HEK293 (cell line): ENCODE results near the gene NFS1.

Experiments
- AEBP2 ChIP-seq: fragments of 450-650 bp; formaldehyde crosslinking; IDR thresholded peaks from 2 replicates; pipeline ENCODE4 v1.5.1; 2016; ENCODE audit warnings: missing biosample characterization, missing genetic modification characterization, borderline replicate concordance
- GLI2 ChIP-seq: fragments of 450-650 bp; formaldehyde crosslinking; IDR thresholded peaks from 2 replicates; pipeline ENCODE4; 2017; ENCODE audit warnings: missing biosample characterization, missing genetic modification characterization, low read depth, borderline replicate concordance
- INSM2 ChIP-seq: fragments of 450-650 bp; formaldehyde crosslinking; IDR thresholded peaks from 2 replicates; pipeline ENCODE4 v1.5.1; 2016; ENCODE audit warnings: missing biosample characterization, missing genetic modification characterization
- KLF8 ChIP-seq: fragments of 450-650 bp; formaldehyde crosslinking; IDR thresholded peaks from 2 replicates; pipeline ENCODE4 v1.5.1; 2016; ENCODE audit warnings: missing biosample characterization, missing genetic modification characterization
- KLF9 ChIP-seq: fragments of 450-650 bp; formaldehyde crosslinking; IDR thresholded peaks from 2 replicates; pipeline ENCODE4 v1.5.1; 2016; ENCODE audit warnings: missing biosample characterization, missing genetic modification characterization, low read depth
- MEIS1 ChIP-seq: sonication (generic); formaldehyde crosslinking; IDR thresholded peaks from 2 replicates; pipeline ENCODE4 v1.8.1; 2022; ENCODE audit warnings: missing genetic modification reagents, mild to moderate bottlenecking, borderline replicate concordance
- PRDM4 ChIP-seq: fragments of 450-650 bp; formaldehyde crosslinking; IDR thresholded peaks from 2 replicates; pipeline ENCODE4 v1.5.1; 2017; ENCODE audit warnings: missing biosample characterization, missing genetic modification characterization
- SCRT2 ChIP-seq: fragments of 450-650 bp; formaldehyde crosslinking; IDR thresholded peaks from 2 replicates; pipeline ENCODE4 v1.5.1; 2016; ENCODE audit warnings: missing biosample characterization, missing genetic modification characterization
- SETDB1 ChIP-seq: IDR thresholded peaks from one replicate; pipeline ENCODE4 v1.6.1; 2017; ENCODE audit warnings: mild to moderate bottlenecking, low read length, moderate library complexity, mixed read lengths; ENCODE audit not compliant: insufficient read length
- TSHZ1 ChIP-seq: fragments of 450-650 bp; formaldehyde crosslinking; IDR thresholded peaks from 2 replicates; pipeline ENCODE4 v1.5.1; 2016; ENCODE audit warnings: missing biosample characterization, missing genetic modification characterization, borderline replicate concordance
- ZNF112 ChIP-seq: fragments of 450-650 bp; formaldehyde crosslinking; IDR thresholded peaks from 2 replicates; pipeline ENCODE4 v1.5.0; 2017; ENCODE audit warnings: missing biosample characterization, missing genetic modification characterization
- ZNF18 ChIP-seq: fragments of 450-650 bp; formaldehyde crosslinking; IDR thresholded peaks from 2 replicates; pipeline ENCODE4 v1.5.1; 2016; ENCODE audit warnings: missing biosample characterization, missing genetic modification characterization
- ZNF37A ChIP-seq: fragments of 450-650 bp; IDR thresholded peaks from 2 replicates; pipeline ENCODE4 v1.5.1; 2018; ENCODE audit warnings: missing biosample characterization, missing genetic modification characterization
- ZNF398 ChIP-seq: fragments of 450-650 bp; formaldehyde crosslinking; IDR thresholded peaks from 2 replicates; pipeline ENCODE4 v1.5.1; 2017; ENCODE audit warnings: missing biosample characterization, missing genetic modification characterization
- ZNF423 ChIP-seq: fragments of 450-650 bp; formaldehyde crosslinking; IDR thresholded peaks from 2 replicates; pipeline ENCODE4 v1.5.1; 2016; ENCODE audit warnings: missing biosample characterization, missing genetic modification characterization
- ZNF514 ChIP-seq: fragments of 450-650 bp; formaldehyde crosslinking; IDR thresholded peaks from 2 replicates; pipeline ENCODE4 v1.5.1; 2016; ENCODE audit warnings: missing biosample characterization, missing genetic modification characterization
- ZNF529 ChIP-seq: fragments of 450-650 bp; formaldehyde crosslinking; IDR thresholded peaks from 2 replicates; pipeline ENCODE4 v1.5.1; 2017; ENCODE audit warnings: missing genetic modification characterization, missing biosample characterization; ENCODE audit not compliant: insufficient replicate concordance
- ZNF585B ChIP-seq: fragments of 450-650 bp; formaldehyde crosslinking; IDR thresholded peaks from 2 replicates; pipeline ENCODE4 v1.5.1; 2016; ENCODE audit warnings: missing biosample characterization, missing genetic modification characterization
- ZNF639 ChIP-seq: fragments of 450-650 bp; formaldehyde crosslinking; IDR thresholded peaks from 2 replicates; pipeline ENCODE4 v1.5.1; 2016; ENCODE audit warnings: missing biosample characterization, missing genetic modification characterization
- ZNF658 ChIP-seq: fragments of 450-650 bp; formaldehyde crosslinking; IDR thresholded peaks from 2 replicates; pipeline ENCODE4; 2016; ENCODE audit warnings: missing biosample characterization, missing genetic modification characterization
- ZNF660 ChIP-seq: fragments of 450-650 bp; IDR thresholded peaks from 2 replicates; pipeline ENCODE4 v1.5.1; 2018; ENCODE audit warnings: missing biosample characterization, mild to moderate bottlenecking, missing genetic modification characterization
- ZNF664 ChIP-seq: fragments of 450-650 bp; formaldehyde crosslinking; IDR thresholded peaks from 2 replicates; pipeline ENCODE4 v1.5.1; 2016; ENCODE audit warnings: missing biosample characterization, missing genetic modification characterization
- ZNF776 ChIP-seq: fragments of 450-650 bp; formaldehyde crosslinking; IDR thresholded peaks from 2 replicates; pipeline ENCODE4 v1.5.0; 2017; ENCODE audit warnings: missing biosample characterization, missing genetic modification characterization, borderline replicate concordance

NFS1 gene

GRCh38 chr20:35741892-35742740 lies 43.0 kb upstream of the NFS1 start, which contains the start of gene RBM39 (continued):
- TF ChIP-seq ZNF776 (tag by site-specific recombination) (no peak), SETDB1 (no peak), MEIS1 (CRISPR knock-in tag) (no peak), ZNF18 (tag by site-specific recombination) (0 out of 2 replicates have a peak, but pooled peaks have one; percentile 32), KLF9 (peak; percentile 50; the same call in 1 of the 2 replicates), ZNF423 (no peak), ZNF398 (tag by site-specific recombination) (peak; percentile 99), PRDM4 (tag by site-specific recombination) (peak; percentile 62), GLI2 (tag by site-specific recombination) (no peak), AEBP2 (no peak), ZNF514 (tag by site-specific recombination) (no peak), KLF8 (peak; percentile 98), SCRT2 (tag by site-specific recombination) (no peak), ZNF658 (tag by site-specific recombination) (no peak), TSHZ1 (tag by site-specific recombination) (peak; percentile 83), ZNF37A (tag by site-specific recombination) (no peak), ZNF660 (tag by site-specific recombination) (peak; percentile 59), ZNF585B (no peak), ZNF529 (tag by site-specific recombination) (no peak), ZNF112 (tag by site-specific recombination) (no peak), ZNF639 (tag by site-specific recombination) (peak; percentile 97), INSM2 (tag by site-specific recombination) (peak; percentile 70), ZNF664 (peak; percentile 14; the same call in 1 of the 2 replicates)
